Hepatocyte (in vitro differentiated cells): ENCODE data around the gene MBD5.

Experiments used
- CTCF ChIP-seq: fragments of 200-600 bp; sonication (generic); IDR thresholded peaks from 2 replicates; pipeline ENCODE4 v1.5.1; 2016; ENCODE audit warnings: antibody characterized with exemption, mild to moderate bottlenecking; ENCODE audit not compliant: poor library complexity
- EZH2 ChIP-seq: fragments of 200-600 bp; sonication (generic); IDR thresholded peaks from 2 replicates; pipeline ENCODE4 v1.6.1; 2016; ENCODE audit warnings: antibody characterized with exemption, mild to moderate bottlenecking, borderline replicate concordance
- EZH2phosphoT487 ChIP-seq: fragments of 200-600 bp; sonication (generic); IDR thresholded peaks from one replicate; pipeline ENCODE4 v1.6.1; 2018; ENCODE audit warnings: antibody characterized with exemption, mild to moderate bottlenecking, low read depth, moderate library complexity; ENCODE audit not compliant: unreplicated experiment, severe bottlenecking

- TF ChIP-seq CTCF (no peak), EZH2phosphoT487 (no peak), EZH2 (no peak)
Observed at GRCh38 chr2:148122788-148123187, 101.9 kb downstream of the MBD5 start.
